ENCODE data around the gene PEX12. TPM values are rescaled to one million over a fixed set of nuclear protein-coding genes. Genes with fewer than 3 reads are reported as not detected.

PEX12 gene
- total RNA-seq, 1 donor from 2014 or later: 4.4 TPM

DNA sequence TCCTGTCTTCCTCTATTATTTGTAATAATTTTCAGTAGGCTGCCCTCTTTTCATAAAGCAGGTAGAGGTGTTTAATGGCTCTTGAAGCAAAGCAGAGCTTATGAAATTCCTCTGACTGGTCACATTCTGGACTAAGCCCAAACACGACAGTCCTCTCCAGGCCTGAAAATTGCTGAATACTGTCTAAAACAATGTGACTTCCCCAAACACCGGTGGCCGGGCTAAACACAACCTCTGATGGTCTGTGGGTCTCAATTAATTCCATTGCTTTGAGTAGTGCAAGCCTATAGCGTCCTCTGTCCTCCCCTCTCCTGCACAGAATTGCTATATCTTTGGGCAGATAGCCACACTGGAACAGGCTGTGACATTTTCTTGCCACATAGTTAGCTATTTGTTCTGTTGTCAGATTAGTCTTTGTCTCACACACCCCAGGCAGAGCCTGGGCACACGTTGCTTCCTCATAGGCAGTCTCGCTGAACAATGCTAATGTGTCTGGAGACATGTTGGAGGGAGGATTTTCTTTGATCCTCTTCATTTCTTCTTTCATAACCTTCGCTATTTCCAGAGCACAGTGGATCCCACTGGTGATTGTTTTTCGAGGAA lies 30.1 kb downstream of the PEX12 start:
- no peak for DNase-seq (ENCODE audit: low spot score)
- Mint-ChIP-seq H3K36me3 (ENCODE audit: low read depth, unreplicated experiment) (no peaks in the 10 kb centered on the region), H3K4me3 (ENCODE audit: unreplicated experiment) (no peak overlapping the region), H3K27ac (ENCODE audit: unreplicated experiment) (no peak overlapping the region), H3K4me1 (ENCODE audit: unreplicated experiment) (peaks cover 7% of the 10 kb centered on the region), H3K27me3 (ENCODE audit: unreplicated experiment) (peaks cover 5% of the 10 kb centered on the region), H3K9me3 (ENCODE audit: unreplicated experiment) (no peaks in the 10 kb centered on the region)
- TF ChIP-seq, protein P1, sequence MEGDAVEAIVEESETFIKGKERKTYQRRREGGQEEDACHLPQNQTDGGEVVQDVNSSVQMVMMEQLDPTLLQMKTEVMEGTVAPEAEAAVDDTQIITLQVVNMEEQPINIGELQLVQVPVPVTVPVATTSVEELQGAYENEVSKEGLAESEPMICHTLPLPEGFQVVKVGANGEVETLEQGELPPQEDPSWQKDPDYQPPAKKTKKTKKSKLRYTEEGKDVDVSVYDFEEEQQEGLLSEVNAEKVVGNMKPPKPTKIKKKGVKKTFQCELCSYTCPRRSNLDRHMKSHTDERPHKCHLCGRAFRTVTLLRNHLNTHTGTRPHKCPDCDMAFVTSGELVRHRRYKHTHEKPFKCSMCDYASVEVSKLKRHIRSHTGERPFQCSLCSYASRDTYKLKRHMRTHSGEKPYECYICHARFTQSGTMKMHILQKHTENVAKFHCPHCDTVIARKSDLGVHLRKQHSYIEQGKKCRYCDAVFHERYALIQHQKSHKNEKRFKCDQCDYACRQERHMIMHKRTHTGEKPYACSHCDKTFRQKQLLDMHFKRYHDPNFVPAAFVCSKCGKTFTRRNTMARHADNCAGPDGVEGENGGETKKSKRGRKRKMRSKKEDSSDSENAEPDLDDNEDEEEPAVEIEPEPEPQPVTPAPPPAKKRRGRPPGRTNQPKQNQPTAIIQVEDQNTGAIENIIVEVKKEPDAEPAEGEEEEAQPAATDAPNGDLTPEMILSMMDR (IDR thresholded peaks at IDR 0.05; ENCODE audit: unreplicated experiment): no peak

DNA sequence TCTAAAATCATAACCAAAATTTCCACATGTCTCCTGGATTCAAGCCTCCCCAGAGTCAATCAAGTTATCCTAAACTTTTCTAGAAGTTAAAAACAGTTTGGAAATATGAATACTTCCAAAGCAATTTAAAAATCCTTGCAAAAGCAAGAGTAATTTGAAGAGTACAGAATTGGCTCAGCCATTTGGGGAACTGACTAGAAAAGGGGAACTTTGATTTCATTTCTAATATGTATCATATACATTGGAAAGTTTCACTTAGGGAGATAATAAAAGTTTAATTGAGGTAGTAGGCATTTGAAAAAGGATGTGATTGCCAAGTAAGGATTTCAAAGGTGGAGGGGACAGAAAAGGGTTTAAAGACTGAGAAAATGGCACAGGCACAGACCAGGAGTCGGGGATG lies 31.9 kb downstream of the PEX12 start:
- Mint-ChIP-seq H3K4me3 (ENCODE audit: unreplicated experiment) (no peak overlapping the region), H3K9me3 (ENCODE audit: unreplicated experiment) (no peaks in the 10 kb centered on the region), H3K4me1 (ENCODE audit: unreplicated experiment) (peaks cover 12% of the 10 kb centered on the region), H3K36me3 (ENCODE audit: low read depth, unreplicated experiment) (no peaks in the 10 kb centered on the region), H3K27me3 (ENCODE audit: unreplicated experiment) (peaks cover 5% of the 10 kb centered on the region), H3K27ac (ENCODE audit: unreplicated experiment) (no peak overlapping the region)
- no peak for DNase-seq (ENCODE audit: low spot score)
- TF ChIP-seq, protein P1 (IDR thresholded peaks at IDR 0.05; ENCODE audit: unreplicated experiment): no peak

DNA sequence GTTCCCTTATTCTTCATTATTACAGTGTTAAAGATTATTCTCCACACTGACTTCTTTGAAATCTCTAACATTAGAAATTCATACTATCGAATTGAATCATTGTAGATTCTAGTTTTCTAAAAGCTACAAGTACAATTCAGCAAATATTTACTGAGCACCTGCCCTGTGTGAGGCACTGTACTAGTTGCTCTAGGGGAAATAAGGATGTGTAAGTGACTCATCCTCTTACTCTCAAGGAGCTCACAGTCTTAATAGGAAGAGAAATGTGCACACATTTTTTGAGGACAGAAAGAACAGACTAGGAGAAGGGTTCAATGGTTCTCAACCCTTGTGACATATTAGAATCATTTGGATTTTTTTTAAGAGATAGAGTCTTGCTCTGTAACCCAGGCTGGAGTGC lies 33.2 kb downstream of the PEX12 start:
- H3K4me1 Mint-ChIP-seq (ENCODE audit: unreplicated experiment): peaks cover 18% of the 10 kb centered on the region
- no peak overlapping the region for H3K4me3 Mint-ChIP-seq (ENCODE audit: unreplicated experiment)
- H3K27ac Mint-ChIP-seq (ENCODE audit: unreplicated experiment): no peak overlapping the region
- no peaks in the 10 kb centered on the region for H3K36me3 Mint-ChIP-seq (ENCODE audit: low read depth, unreplicated experiment)
- TF ChIP-seq, protein P1 (IDR thresholded peaks at IDR 0.05; ENCODE audit: unreplicated experiment): no peak
- peaks cover 4% of the 10 kb centered on the region for H3K27me3 Mint-ChIP-seq (ENCODE audit: unreplicated experiment)
- DNase-seq (ENCODE audit: low spot score): no peak
- no peaks in the 10 kb centered on the region for H3K9me3 Mint-ChIP-seq (ENCODE audit: unreplicated experiment)

DNA sequence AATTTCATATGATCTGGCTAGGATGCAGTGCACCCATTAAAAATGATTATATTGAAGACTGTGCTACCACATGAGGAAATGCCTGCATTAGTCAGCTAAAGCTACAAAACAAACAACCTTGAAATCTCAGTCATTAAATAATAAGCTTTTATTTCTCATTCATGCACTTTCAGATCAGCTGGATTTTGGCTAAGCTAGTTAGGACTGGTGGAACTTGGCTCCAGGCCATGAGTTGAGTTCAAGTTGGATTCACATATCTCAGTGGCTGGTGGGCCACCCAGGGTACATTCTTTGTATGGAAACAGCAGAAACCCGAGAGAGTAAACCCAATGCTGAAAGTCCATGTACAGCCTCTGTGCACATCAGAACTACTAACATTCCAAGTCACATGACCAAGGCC lies 34.5 kb downstream of the PEX12 start:
- H3K27me3 Mint-ChIP-seq (ENCODE audit: unreplicated experiment): no peaks in the 10 kb centered on the region
- DNase-seq (ENCODE audit: low spot score): no peak
- H3K4me1 Mint-ChIP-seq (ENCODE audit: unreplicated experiment): peaks cover 18% of the 10 kb centered on the region
- no peak overlapping the region for H3K4me3 Mint-ChIP-seq (ENCODE audit: unreplicated experiment)
- TF ChIP-seq, protein P1 (IDR thresholded peaks at IDR 0.05; ENCODE audit: unreplicated experiment): no peak
- H3K27ac Mint-ChIP-seq (ENCODE audit: unreplicated experiment): no peak overlapping the region
- H3K36me3 Mint-ChIP-seq (ENCODE audit: low read depth, unreplicated experiment): no peaks in the 10 kb centered on the region
- H3K9me3 Mint-ChIP-seq (ENCODE audit: unreplicated experiment): no peaks in the 10 kb centered on the region

DNA sequence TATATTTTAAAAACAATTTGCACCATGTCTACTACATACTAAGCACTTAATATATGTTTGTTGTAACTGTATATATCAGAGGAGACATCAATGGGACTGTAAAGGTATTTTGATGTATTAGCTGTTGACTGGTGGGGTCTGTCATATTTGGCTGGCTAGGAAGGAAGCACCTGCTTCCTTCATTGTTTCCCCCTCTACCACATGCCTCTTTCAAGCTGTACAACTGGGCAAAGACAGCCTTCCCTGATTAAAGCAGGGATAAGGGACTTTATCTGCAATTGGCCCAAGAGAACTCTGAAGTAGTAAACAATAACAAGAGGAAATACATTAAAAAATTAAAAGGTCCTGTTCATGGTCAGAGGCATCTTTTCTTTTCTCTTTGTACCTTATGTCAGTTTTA lies 35.4 kb downstream of the PEX12 start:
- peak overlapping the region; percentile 88 for H3K27ac Mint-ChIP-seq (ENCODE audit: unreplicated experiment)
- TF ChIP-seq, protein P1 (IDR thresholded peaks at IDR 0.05; ENCODE audit: unreplicated experiment): no peak
- no peak for DNase-seq (ENCODE audit: low spot score)
- no peaks in the 10 kb centered on the region for H3K36me3 Mint-ChIP-seq (ENCODE audit: low read depth, unreplicated experiment)
- H3K4me3 Mint-ChIP-seq (ENCODE audit: unreplicated experiment): no peak overlapping the region
- H3K27me3 Mint-ChIP-seq (ENCODE audit: unreplicated experiment): no peaks in the 10 kb centered on the region
- no peaks in the 10 kb centered on the region for H3K9me3 Mint-ChIP-seq (ENCODE audit: unreplicated experiment)
- H3K4me1 Mint-ChIP-seq (ENCODE audit: unreplicated experiment): peaks cover 18% of the 10 kb centered on the region
